HK-2 (cell line): ENCODE results near the gene LCE2D.
"Not testable (repeated sequence)": the region's sequence is repeated elsewhere in the genome, so short reads cannot be mapped to it uniquely, and the experiment has no call there.

Experiments used
- DNase-seq: peaks from one replicate; pipeline ENCODE4 v3.0.0-alpha.2; 2018; ENCODE audit not compliant: unreplicated experiment

Gene LCE2D, protein sequence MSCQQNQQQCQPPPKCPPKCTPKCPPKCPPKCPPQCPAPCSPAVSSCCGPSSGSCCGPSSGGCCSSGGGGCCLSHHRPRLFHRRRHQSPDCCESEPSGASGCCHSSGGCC

DNA sequence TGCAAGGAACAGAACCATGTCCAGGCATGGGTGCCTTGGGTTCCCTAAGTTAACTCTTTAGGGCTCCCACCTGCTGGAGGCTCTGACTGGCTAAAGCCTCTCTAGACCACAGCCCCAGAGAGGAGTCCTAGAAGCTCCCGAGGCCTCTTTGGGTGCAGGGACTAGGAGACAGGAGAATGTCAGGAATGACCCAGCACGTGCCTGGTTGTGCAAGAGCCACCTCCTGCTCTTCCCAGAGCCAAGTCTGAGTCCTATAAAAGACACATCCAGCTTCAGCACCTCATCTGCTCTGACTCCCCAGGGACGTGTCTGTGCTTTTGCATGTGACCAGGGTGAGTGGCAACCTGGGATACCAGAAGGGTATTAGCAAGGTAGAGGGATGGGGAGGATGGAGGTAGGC lies at the start of gene LCE2D:
Gene LCE2D (plus strand): TSS at position 283 of the 400 bp plus-strand sequence. CDS start 726 bp downstream, outside the sequence.
- no peak for DNase-seq

DNA sequence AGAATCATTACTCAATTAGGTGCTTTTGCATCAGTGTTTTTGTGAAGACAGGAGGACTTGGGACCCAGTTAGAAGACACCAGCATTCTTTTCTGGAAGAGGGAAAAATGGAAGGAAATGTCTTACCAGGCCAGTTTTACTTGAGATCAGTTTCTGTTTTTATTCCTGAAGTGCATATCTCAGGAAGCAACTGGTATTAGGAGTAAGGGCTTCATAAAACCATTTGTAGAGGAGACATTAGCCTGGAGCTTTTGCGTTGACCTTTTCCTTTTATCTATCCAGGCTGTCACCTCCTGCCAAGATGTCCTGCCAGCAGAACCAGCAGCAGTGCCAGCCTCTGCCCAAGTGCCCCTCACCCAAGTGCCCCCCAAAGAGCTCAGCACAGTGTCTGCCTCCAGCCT lies 49.7 kb upstream of the LCE2D start, which contains the start of gene LCE3B:
Gene LCE3B (plus strand): TSS at position 301 of the 400 bp plus-strand sequence. CDS start 0 bp downstream, at position 301.
- no peak for DNase-seq

DNA sequence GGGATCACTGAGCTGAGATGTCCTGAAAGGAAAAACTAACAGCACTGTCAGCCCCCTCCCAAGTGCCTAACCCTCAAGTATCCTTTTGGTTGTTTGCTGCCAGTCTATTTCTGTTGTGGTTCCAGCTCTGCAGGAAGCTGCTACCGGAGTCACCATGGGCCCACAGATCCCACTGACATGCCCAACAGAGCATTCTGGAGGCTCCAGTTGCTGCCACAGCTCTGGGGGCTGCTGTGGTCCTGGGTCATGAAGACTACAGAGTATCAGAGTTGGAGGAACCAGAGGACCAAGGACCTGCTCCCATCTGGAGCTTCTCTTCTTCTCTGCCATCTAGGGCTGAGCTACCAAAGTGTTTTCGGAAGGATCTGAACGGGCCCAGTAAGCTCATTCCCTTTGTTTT lies 41.2 kb upstream of the LCE2D start:
- no peak for DNase-seq

DNA sequence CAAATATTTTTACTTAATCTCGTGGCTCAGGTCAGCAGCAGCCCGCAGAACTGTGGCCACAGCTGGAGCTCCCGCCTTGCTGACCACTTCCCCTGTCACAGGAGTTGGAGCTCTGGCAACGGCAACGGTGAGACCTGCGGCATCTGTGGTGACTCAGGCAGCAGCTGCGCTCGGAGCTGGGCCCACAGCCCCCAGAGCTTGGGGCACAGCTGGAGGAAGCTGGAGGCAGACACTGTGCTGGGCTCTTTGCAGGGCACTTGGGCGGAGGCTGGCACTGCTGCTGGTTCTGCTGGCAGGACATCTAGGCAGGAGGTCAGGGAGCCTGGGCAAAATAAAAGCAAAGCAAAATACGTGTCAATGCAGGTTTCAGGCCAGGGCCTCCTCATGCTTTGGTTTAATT lies 40.4 kb upstream of the LCE2D start, which contains the start of gene LCE3A:
Gene LCE3A (minus strand): TSS at position 301 of the 400 bp plus-strand sequence. CDS start 0 bp downstream, at position 301.
- no peak for DNase-seq

DNA sequence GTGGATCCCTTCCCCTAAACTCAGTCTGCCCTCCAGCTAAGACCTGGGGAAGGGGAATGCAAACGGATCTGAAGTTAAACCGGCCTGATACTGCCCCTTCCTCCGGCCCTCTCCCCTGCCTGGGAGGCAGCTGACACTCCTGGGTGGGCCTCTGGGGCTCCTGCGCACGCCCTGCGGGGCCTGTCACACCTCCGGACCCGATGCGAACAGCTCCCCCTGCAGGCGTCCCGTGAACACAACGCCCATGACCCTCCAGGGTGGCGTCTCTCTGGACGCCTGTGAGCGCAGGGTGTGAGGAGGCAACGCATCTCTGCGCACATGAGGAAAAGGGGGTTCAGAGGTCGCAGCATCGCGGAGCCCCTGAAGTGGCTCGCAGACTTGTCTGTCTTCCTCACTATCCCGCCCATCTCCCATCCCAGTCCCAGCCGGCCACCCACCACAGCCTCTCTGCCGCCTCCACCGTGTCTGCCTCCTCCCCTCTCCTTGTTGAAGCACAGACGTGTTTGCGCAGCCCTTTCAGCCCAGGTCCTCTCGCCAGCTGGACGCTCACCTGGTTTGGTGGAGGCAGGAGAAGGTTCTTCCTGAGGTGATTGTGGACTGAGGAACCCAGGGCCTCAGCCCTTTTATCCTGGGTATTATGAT lies 39.9 kb upstream of the LCE2D start:
- DNase-seq = no peak

DNA sequence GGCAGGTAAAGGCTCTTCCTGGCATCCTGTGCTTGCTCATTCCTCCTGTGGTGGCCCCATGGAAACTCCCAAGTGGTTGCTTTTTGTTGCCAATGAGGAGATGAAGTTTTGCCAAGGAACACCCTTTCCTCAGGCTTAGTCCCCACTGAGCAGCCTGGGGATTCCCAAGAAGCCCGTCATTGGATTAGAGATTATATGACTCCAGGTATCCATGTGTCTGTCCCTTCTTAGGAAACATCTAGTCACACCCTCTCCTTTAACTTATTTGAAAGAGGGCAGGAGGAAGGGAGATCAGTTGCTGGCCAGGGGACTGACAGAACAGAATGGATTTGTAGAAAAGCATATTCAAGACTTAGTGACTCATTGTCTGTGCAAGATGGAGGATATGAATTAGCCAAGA lies 36.4 kb upstream of the LCE2D start:
- no peak for DNase-seq

DNA sequence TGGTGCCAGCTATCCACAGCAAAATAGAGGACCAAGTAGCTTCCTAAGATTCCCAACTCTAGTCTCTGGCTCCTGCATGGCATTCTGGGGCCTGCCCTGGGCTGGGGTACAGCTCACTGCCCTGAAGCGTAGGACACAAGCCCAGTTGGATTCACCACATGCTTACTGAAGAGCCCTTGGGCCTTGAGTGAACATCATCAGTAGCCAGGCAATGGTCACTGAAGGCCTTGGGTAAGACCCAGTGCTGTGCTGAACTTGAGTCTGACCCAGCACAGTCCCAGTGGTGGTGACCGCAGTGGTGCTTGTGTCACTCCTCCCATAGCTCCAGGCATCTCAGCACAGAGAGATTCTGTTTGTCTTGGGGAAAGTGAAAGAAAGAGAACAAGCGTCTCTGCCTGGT lies 32.6 kb upstream of the LCE2D start:
- DNase-seq = no peak

DNA sequence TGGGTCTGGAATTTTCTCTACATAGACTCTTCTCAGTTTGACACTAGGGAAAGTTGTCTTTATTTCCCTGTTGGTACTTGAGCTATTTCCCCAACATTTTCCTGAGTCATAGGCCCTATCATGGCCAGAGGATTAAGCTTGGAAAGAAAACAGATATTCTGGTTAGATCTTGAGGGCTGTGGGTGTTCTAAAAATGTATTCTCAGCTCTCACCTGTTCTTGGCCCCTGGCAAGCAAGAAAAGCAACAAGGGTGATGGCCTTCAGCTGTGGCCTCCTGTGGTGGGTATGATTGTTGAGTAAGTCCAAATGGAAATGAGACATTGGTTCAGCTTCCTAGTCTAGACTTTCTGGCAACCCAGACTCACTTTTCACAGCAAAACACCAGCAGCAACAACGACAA lies 22.8 kb upstream of the LCE2D start:
- no peak for DNase-seq

DNA sequence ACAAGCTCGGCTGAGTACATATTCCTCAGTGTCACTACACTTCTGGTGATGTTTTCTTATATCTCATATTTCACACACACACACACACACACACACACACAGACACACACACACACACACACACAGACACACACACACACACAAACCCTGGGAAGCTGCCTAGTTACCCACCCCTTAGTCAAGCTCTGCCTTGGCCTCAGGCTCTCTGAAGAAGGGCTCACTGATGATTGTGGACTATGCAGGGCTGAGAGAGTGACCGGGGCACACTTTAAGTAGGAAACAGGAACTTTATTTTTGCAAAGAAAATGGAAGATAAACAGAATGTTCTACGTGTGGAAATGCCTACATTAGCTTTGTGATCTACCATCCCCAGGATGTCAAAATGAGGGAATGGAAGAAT lies 19.2 kb upstream of the LCE2D start:
- DNase-seq = no peak

DNA sequence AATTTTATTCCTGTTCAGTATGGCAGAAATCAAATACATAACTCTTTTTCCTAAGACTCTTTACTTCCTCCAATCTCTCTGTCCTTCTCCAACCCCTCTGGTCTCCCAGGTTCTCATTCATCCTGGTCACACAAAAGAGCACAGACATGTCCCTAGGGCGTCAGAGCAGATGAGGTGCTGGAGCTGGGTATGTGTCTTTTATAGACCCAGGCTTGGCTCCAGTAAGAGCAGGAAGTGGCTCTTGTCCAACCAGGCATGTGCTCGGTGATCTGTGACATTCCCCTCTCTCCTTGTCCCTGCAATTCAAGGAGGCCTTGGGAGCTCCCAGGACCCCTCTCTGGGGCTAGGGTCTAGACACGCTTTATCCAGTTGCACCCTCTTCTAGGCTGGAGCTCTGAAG lies 18.0 kb upstream of the LCE2D start:
- no peak for DNase-seq

DNA sequence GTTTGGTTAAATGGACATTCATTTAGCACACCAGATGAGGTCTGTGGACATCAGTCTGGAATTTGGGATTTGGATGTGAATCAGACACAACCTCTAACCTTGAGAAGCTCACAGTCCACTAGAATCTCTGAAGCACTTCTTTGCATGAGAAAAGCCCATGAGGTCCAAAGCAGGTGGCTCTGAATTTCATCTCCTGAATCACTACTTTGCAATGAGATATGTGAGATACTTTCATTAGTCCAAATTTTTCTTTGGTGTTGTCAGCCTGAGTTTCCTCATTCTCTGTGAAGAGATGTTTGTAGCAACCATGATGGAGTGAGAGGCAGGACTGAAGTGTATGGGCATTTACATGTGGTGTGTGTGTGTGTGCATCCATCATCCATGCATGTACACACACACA lies 16.5 kb upstream of the LCE2D start:
- no peak for DNase-seq

DNA sequence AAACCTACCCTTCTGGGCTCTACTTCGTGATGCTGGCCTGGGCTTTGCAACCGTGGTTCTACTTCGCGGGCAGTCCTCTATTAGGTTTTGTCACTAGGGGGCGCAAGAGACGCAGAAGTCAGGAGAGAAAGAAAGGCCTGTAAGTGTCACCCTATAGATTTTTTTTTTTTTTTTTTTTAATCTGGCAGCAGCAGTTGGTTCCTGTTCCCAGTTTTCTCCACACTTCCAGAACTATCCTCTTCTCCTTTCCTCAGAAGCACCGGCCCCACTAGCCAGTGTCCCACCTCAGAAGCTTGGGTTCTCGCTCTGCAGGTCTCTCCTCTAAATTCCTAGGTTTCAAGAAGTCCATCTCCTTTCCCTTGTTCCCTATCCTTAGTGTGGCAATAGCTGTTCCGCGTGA lies 9.1 kb upstream of the LCE2D start:
- peak; percentile 52 for DNase-seq

DNA sequence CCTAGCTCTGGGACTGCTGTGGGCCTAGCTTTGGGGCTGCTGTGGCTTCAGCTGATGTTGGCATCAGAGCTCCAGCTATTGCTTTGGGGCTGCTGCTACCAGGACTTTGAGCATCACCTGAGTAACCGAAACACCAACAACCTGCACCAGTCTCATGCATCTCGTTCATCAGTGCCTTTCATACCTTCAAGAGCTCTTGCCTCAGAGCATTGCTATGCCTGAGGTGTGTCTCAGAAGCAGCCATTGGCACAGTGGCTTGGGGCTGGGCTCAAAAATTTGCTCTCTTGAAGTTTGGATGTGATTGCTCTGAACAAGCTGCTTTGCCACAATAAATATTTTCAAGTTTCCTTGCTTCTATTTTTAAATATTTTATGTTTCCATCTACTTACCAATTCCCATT lies 6.7 kb upstream of the LCE2D start:
- no peak for DNase-seq

DNA sequence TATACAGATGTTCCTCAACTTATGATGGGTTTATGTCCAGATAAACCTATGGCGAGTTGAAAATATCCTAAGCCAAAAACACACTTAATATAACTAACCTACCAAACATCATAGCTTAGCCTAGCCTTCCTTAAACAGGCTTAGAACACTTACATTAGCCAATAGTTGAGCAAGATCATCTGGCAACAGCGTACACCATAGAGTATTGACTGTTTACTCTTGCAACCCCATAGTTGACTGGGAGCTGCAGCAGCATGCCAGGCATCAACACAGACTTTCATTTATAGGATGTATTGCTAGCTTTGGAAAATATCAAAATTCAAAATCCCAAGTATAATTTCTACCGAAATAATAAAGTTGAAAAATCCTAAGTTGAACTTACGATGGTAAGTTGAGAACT lies 5.5 kb upstream of the LCE2D start:
- DNase-seq = no peak

DNA sequence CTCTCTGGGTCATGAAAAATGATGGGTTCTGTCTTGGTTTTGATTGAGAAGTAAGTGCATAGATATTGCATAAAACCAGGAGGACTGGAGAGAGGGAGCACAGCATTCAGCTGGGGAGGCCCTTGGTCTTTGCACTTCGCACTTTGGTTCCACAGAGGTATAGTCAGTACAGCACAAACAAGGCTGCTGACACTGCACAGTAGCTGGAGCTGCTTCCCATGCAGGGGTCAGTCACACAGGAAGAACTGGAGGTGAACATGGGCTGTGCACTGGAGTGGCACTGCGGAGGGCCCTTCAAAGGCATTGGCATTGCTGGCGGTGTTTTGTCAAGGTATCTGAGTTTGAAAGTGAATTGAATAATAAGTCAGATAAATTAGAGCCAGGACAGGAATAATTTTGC lies 4.5 kb upstream of the LCE2D start:
- DNase-seq = no peak

DNA sequence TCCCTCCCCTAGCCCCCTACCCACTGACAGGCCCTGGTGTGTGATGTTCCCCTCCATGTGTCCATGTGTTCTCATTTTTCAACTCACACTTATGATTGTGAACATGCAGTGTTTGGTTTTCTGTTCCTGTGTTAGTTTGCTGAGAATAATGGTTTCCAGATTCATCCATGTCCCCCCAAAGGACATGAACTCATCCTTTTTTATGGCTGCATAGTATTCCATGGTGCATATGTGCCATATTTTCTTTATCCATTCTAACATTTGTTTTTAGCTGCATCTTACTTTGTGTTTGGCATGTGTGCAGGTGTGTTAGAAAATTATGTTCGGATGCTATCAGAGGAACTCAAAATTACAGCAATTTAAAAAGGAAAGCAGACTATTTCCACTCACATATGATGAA lies 3.0 kb downstream of the LCE2D start:
- DNase-seq = not testable (repeated sequence)

DNA sequence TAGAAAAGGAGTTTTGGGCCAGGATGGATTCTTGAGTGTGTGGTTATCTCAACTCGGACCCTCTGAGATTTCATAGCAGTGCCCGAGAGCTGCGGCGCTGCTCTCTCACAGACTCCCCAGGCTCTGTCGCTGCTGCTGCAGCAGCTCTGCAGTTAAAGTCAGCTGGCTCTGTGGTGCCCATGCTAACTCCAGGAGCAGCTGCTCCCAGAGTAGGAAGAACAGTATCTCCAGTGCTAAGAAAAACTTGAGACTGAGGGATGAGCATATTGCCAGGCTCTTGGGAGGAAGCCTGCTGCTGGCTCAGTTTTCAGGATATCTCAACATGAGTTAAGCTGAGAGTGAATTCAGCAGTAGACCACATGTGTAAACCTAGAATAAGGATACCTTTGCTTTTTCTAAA lies 4.5 kb downstream of the LCE2D start:
- DNase-seq = no peak

DNA sequence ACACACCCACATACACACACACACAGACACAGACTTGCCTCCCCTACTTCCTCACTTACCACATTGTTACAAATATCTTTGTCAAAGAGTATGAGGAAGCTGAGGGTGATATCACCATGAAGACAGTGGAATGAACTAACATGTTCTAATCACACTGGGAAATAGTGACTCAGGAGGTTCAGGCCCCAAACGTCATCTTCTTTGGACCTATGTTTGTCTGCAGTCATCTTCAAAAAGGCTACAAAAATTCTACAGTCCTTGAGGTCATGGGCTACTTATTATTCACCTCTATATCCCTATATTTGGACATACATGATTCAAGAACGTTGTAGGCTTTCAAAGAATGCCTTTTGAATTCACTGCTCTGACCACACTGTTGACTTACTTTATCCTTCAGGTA lies 9.8 kb downstream of the LCE2D start:
- DNase-seq = no peak

DNA sequence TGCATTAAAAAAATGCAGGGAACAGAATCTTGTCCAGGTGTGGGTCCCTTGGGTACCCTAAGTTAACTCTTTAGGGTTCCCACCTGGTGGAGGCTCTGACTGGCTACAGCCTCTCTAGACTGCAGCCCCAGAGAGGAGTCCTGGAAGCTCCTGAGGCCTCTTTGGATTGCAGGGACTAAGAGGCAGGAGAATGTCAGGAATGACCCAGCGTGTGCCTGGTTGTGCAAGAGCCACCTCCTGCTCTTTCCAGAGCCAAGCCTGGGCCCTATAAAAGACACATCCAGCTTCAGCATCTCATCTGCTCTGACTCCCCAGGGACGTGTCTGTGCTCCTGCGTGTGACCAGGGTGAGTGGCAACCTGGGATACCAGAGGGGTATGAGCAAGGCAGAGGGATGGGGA lies 11.8 kb downstream of the LCE2D start, which contains the start of gene LCE2C:
Gene LCE2C (plus strand): TSS at position 297 of the 400 bp plus-strand sequence. CDS start 737 bp downstream, outside the sequence.
- DNase-seq = not testable (repeated sequence)

DNA sequence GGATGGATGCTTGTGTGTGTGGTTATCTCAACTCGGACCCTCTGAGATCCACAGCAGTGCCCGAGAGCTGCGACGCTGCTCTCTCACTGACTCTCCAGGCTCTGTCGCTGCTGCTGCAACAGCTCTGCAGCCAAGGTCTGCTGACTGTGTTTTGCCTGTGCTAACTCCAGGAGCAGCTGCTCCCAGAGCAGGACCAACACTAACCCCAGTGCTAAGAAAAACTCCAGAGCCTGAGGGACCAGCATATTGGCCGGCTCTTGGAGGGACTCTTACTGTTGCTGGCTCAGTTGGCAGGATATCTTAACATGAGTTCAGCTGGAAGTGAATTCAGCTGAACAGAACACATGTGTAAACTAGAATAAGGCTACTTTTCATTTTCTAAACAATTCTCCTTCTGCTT lies 16.3 kb downstream of the LCE2D start:
- no peak for DNase-seq

DNA sequence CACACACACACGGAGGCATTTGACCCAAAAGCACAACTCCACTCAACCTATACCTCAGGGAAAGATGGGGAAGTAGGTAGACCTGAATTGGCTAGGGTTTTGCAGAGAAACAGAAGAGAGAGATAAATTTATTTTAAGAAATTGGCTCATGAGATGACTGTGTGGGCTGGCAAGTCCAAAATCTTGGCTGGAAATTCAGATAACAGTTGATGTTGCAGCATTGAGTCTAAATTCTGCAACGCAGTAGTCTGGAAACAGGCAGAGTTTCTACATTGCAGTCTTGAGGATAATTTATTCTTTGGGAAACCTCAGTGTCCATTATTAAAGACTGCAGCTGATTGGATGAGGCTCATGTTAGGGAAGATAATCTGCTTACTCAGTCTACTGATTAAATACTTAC lies 18.4 kb downstream of the LCE2D start:
- DNase-seq = no peak

DNA sequence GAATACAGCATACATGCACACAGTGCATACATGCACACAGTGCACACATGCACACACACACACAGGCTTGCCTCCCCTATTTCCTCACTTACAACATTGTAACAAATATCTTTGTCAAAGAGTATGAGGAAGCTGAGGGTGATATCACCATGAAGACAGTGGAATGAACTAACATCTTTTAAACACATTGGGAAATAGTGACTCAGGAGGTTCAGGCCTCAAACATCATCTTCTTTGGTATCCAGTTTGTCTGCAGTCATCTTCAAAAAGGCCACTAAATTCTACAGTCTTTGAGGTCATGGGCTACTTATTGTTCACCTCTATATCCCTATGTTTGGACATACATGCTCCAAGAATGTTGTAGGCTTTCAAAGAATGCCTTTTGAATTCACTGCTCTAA lies 20.7 kb downstream of the LCE2D start:
- DNase-seq = no peak

DNA sequence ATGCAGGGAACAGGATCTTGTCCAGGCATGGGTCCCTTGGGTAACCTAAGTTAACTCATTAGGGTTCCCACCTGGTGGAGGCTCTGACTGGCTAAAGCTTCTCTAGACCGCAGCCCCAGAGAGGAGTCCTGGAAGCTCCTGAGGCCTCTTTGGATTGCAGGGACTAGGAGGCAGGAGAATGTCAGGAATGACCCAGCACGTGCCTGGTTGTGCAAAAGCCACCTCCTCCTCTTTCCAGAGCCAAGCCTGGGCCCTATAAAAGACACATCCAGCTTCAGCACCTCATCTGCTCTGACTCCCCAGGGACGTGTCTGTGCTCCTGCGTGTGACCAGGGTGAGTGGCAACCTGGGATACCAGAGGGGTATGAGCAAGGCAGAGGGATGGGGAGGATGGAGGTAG lies 22.6 kb downstream of the LCE2D start, which contains the start of gene LCE2B:
Gene LCE2B (plus strand): TSS at position 301 of the 400 bp plus-strand sequence. CDS start 721 bp downstream, outside the sequence.
- not testable (repeated sequence) for DNase-seq
